HG03460 (cell line): ENCODE results near the gene EFEMP1.

Experiments
- ATAC-seq: cut with Tn5 transposase; IDR thresholded peaks from one replicate; pipeline ENCODE4 v1.9.1; 2021; ENCODE audit not compliant: unreplicated experiment

EFEMP1 gene

GRCh38 chr2:55923091-55923981 lies at the start of gene EFEMP1:
EFEMP1 (minus strand) TSS chr2:55923782; CDS start chr2:55922440, 1,342 bp downstream.
- peak; percentile 49 for ATAC-seq

- no peak for ATAC-seq
Measured at GRCh38 chr2:55970500-55970899, 46.9 kb upstream of the EFEMP1 start.

- ATAC-seq = no peak
Measured at GRCh38 chr2:55968941-55969340, 45.4 kb upstream of the EFEMP1 start.

GRCh38 chr2:55966401-55967118 lies 43.0 kb upstream of the EFEMP1 start:
- no peak for ATAC-seq

- no peak for ATAC-seq
Measured at GRCh38 chr2:55965966-55966365, 42.4 kb upstream of the EFEMP1 start.

- ATAC-seq = no peak
Measured at GRCh38 chr2:55965276-55965675, 41.7 kb upstream of the EFEMP1 start.

- no peak for ATAC-seq
Measured at GRCh38 chr2:55962915-55963314, 39.3 kb upstream of the EFEMP1 start.

GRCh38 chr2:55961318-55961911 lies 37.8 kb upstream of the EFEMP1 start:
- no peak for ATAC-seq

- ATAC-seq = no peak
Measured at GRCh38 chr2:55958756-55959155, 35.2 kb upstream of the EFEMP1 start.

GRCh38 chr2:55957142-55957541 lies 33.6 kb upstream of the EFEMP1 start:
- no peak for ATAC-seq

GRCh38 chr2:55954306-55955035 lies 30.9 kb upstream of the EFEMP1 start:
- no peak for ATAC-seq

- no peak for ATAC-seq
Measured at GRCh38 chr2:55952415-55952814, 28.8 kb upstream of the EFEMP1 start.

- no peak for ATAC-seq
Measured at GRCh38 chr2:55951533-55951932, 28.0 kb upstream of the EFEMP1 start.

- no peak for ATAC-seq
Measured at GRCh38 chr2:55949613-55950012, 26.0 kb upstream of the EFEMP1 start.

GRCh38 chr2:55949211-55949610 lies 25.6 kb upstream of the EFEMP1 start:
- no peak for ATAC-seq

- ATAC-seq = no peak
Measured at GRCh38 chr2:55948176-55948923, 24.8 kb upstream of the EFEMP1 start.

GRCh38 chr2:55947752-55948151 lies 24.2 kb upstream of the EFEMP1 start:
- ATAC-seq = no peak

- no peak for ATAC-seq
Measured at GRCh38 chr2:55946793-55947192, 23.2 kb upstream of the EFEMP1 start.

GRCh38 chr2:55943466-55943865 lies 19.9 kb upstream of the EFEMP1 start:
- ATAC-seq = no peak

- no peak for ATAC-seq
Measured at GRCh38 chr2:55936351-55936750, 12.8 kb upstream of the EFEMP1 start.
